HG03280 (cell line): Measurements from ENCODE around the gene TRIM2.

Source experiments
- ATAC-seq: cut with Tn5 transposase; IDR thresholded peaks from one replicate; pipeline ENCODE4 v1.9.1; 2021; ENCODE audit warnings: mild to moderate bottlenecking, moderate library complexity; ENCODE audit not compliant: unreplicated experiment

TRIM2 gene

DNA sequence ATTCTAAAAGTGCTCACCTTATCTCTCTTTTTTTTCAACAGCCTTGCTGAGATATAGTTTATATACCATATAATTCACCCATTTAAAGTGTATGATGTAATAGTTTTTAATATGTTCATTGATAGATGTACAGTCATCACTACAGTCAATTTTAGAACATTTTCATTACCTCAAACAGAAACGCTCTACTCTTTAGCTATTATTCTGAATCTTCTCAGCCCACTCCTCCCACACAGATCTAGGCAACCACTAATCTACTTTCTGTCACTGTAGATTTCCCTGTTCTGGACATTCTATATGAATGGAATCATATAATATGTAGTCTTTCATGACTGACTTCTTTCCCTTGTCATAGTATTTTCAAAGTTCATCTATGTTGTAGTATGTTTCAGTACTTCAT, 162.8 kb downstream of the TRIM2 start:
- no peak for ATAC-seq

GRCh38 chr4:153369021-153369420, 164.8 kb downstream of the TRIM2 start:
- no peak for ATAC-seq

GRCh38 chr4:153371701-153372234, 167.5 kb downstream of the TRIM2 start:
- no peak for ATAC-seq

DNA sequence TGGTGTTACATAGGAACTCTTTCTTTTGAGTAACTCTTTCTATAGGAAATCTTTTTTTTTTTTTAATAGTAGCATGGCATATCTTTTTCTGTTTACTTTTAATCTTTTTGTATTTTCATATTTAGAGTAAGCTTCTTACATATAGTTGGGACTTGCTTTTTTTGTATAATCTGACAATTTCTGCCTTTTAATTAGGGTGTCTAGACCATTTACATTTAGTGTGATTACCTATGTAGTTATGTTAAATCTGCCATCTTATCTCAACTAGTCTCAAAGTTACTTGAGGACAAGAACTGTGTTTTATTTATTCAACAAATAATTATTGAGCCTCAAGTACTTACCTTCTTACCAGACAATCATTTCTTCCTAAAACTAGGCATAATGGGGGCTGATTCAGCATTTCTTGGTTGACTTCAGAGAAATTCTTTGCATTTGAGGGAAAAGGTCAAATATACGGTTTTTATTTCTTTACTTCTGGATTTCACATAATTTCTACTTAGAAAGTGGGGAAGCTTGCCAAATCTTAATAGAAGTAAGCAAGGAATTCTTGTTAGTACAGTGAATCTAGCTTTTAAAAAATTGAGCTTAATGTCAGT, 168.8 kb downstream of the TRIM2 start:
- ATAC-seq = no peak

GRCh38 chr4:153374442-153374841, 170.2 kb downstream of the TRIM2 start:
- no peak for ATAC-seq

GRCh38 chr4:153375303-153375702, 171.1 kb downstream of the TRIM2 start:
- ATAC-seq = no peak

GRCh38 chr4:153383131-153383530, 178.9 kb downstream of the TRIM2 start:
- no peak for ATAC-seq

DNA sequence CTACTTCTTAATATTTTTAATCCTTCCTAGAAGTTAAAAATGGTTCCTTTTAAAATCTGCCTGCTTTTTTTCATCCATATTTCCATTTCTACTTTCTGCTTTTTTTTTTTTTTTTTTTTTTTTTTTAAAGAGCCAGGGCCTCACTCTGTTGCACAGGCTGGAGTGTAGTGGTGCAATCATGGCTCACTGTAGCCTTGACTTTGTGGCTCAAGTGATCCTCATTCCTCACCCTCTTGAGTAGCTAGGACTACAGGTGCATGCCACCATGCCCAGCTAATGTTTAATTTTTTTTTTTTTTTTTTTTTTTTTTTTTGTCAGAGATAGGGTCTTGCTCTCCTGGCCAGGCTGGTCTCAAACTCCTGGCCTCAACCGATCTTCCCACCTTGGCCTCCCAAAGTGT, 179.9 kb downstream of the TRIM2 start:
- ATAC-seq = no peak

- no peak for ATAC-seq
Measured at GRCh38 chr4:153385784-153386183, 181.5 kb downstream of the TRIM2 start.

DNA sequence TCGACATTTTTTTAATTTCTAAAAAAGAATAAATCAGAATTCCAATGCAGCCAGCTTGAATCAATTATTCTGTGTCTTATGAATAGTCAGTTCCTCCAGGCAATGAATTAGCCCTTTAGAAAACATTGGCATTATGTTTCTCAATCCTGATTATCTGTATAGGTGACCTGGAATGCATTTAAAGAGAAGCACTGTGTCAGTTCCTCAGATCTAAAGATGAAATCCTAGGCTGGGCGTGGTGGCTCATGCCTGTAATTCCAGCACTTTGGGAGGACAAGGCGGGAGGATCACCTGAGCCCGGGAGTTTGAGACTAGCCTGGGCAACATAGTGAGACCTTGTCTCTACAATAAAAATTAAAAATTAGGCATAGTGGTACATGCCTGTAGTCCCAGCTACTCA, 183.7 kb downstream of the TRIM2 start:
- no peak for ATAC-seq
